Measurements from ENCODE around the gene BDH1.

DNA sequence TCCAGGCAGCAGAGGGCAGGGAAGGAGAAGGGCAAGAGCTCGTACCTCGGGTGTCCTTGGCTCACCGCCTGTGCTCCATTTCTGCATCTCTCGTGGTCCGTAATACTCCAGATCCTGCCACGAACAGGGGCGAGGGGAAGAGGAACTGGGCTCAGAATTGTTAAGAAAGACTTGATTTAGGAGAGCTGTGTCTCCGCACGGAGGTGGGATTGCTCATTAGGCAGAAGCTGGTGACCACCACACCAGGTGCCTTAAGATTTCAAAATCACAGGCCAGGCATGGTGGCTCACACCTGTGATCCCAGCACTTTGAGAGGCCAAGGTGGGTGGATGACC is 37.2 kb upstream of the BDH1 start:
- TF ChIP-seq, protein P1, sequence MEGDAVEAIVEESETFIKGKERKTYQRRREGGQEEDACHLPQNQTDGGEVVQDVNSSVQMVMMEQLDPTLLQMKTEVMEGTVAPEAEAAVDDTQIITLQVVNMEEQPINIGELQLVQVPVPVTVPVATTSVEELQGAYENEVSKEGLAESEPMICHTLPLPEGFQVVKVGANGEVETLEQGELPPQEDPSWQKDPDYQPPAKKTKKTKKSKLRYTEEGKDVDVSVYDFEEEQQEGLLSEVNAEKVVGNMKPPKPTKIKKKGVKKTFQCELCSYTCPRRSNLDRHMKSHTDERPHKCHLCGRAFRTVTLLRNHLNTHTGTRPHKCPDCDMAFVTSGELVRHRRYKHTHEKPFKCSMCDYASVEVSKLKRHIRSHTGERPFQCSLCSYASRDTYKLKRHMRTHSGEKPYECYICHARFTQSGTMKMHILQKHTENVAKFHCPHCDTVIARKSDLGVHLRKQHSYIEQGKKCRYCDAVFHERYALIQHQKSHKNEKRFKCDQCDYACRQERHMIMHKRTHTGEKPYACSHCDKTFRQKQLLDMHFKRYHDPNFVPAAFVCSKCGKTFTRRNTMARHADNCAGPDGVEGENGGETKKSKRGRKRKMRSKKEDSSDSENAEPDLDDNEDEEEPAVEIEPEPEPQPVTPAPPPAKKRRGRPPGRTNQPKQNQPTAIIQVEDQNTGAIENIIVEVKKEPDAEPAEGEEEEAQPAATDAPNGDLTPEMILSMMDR (IDR thresholded peaks at IDR 0.05) = no peak
- TF ChIP-seq POLR2A (IDR thresholded peaks at IDR 0.05) = no peak
